SK-N-SH treated with all-trans-retinoic acid at 6 μM for 48 hours (cell line): ENCODE results near the gene RWDD1.

Experiments used
- ATAC-seq: fragments of 200-7000 bp; cut with Tn5 transposase; 3 replicates; pipeline ENCODE4 v1.9.1; 2020; ENCODE audit warnings: mild to moderate bottlenecking, moderate library complexity
- ARNTL ChIP-seq: fragments of 450-650 bp; formaldehyde crosslinking; IDR thresholded peaks from 2 replicates; pipeline ENCODE4 v1.5.0; 2020; ENCODE audit warnings: low read depth, mild to moderate bottlenecking, moderate library complexity, borderline replicate concordance
- BACH2 ChIP-seq: fragments of 250-450 bp; sonication (Bioruptor Pico); IDR thresholded peaks from 2 replicates; pipeline ENCODE4 v1.9.0; 2021; ENCODE audit warnings: mild to moderate bottlenecking, borderline replicate concordance
- CSDC2 ChIP-seq: fragments of 250-450 bp; sonication (Bioruptor Pico); IDR thresholded peaks from 2 replicates; pipeline ENCODE4 v1.5.0; 2020; ENCODE audit warnings: mild to moderate bottlenecking, moderate library complexity
- ESRRG ChIP-seq: fragments of 250-450 bp; sonication (Bioruptor Pico); IDR thresholded peaks from 2 replicates; pipeline ENCODE4 v1.6.1; 2021; ENCODE audit warnings: mild to moderate bottlenecking
- GLIS3 ChIP-seq: fragments of 250-450 bp; sonication (Bioruptor Pico); IDR thresholded peaks from 2 replicates; pipeline ENCODE4 v1.5.0; 2020; ENCODE audit warnings: mild to moderate bottlenecking, moderate library complexity
- ISL1 ChIP-seq: fragments of 250-450 bp; sonication (Bioruptor Pico); IDR thresholded peaks from 2 replicates; pipeline ENCODE4 v2.1.2; 2022; ENCODE audit warnings: mild to moderate bottlenecking, moderate library complexity
- OSR1 ChIP-seq: fragments of 250-450 bp; sonication (Bioruptor Pico); IDR thresholded peaks from 2 replicates; pipeline ENCODE4 v1.8.0; 2022; ENCODE audit warnings: moderate library complexity, mild to moderate bottlenecking, inconsistent platforms
- PPARA ChIP-seq: fragments of 250-450 bp; sonication (Bioruptor Pico); IDR thresholded peaks from 2 replicates; pipeline ENCODE4 v1.5.0; 2020; ENCODE audit warnings: mild to moderate bottlenecking, borderline replicate concordance
- RARB ChIP-seq: fragments of 250-450 bp; sonication (Bioruptor Pico); IDR thresholded peaks from 2 replicates; pipeline ENCODE4 v1.8.0; 2021; ENCODE audit warnings: mild to moderate bottlenecking, moderate library complexity
- SNAI2 ChIP-seq: fragments of 250-450 bp; sonication (Bioruptor Pico); IDR thresholded peaks from 2 replicates; pipeline ENCODE4 v1.5.0; 2020; ENCODE audit warnings: mild to moderate bottlenecking, moderate library complexity
- TCF4 ChIP-seq: fragments of 250-450 bp; sonication (Bioruptor Pico); IDR thresholded peaks from 2 replicates; pipeline ENCODE4 v1.8.0; 2021; ENCODE audit warnings: mild to moderate bottlenecking, moderate library complexity, borderline replicate concordance
- TOX ChIP-seq: fragments of 250-450 bp; sonication (Bioruptor Pico); IDR thresholded peaks from 2 replicates; pipeline ENCODE4 v1.8.0; 2021; ENCODE audit warnings: mild to moderate bottlenecking, moderate library complexity, borderline replicate concordance
- ZC3H10 ChIP-seq: fragments of 250-450 bp; sonication (Bioruptor Pico); IDR thresholded peaks from 2 replicates; pipeline ENCODE4 v1.5.1; 2021; ENCODE audit warnings: mild to moderate bottlenecking, moderate library complexity
- ZFP3 ChIP-seq: fragments of 250-450 bp; sonication (Bioruptor Pico); IDR thresholded peaks from 2 replicates; pipeline ENCODE4 v1.5.0; 2020; ENCODE audit warnings: mild to moderate bottlenecking, moderate library complexity
- ZFP30 ChIP-seq: fragments of 450-650 bp; formaldehyde crosslinking; IDR thresholded peaks from 2 replicates; pipeline ENCODE4 v1.5.0; 2022; ENCODE audit warnings: mild to moderate bottlenecking, moderate library complexity
- ZNF565 ChIP-seq: fragments of 450-650 bp; formaldehyde crosslinking; conservative IDR thresholded peaks from 2 replicates; pipeline ENCODE4 v1.5.0; 2020; ENCODE audit warnings: low read depth, mild to moderate bottlenecking, moderate library complexity
- ZNF70 ChIP-seq: fragments of 450-650 bp; formaldehyde crosslinking; IDR thresholded peaks from 2 replicates; pipeline ENCODE4 v1.5.0; 2020; ENCODE audit warnings: mild to moderate bottlenecking, moderate library complexity
- ZNF8 ChIP-seq: fragments of 450-650 bp; formaldehyde crosslinking; IDR thresholded peaks from 2 replicates; pipeline ENCODE4 v1.5.0; 2020; ENCODE audit warnings: mild to moderate bottlenecking, moderate library complexity
- TF ChIP-seq, protein P1 (sequence below): fragments of 250-450 bp; sonication (Bioruptor Pico); IDR thresholded peaks from 2 replicates; pipeline ENCODE4 v1.8.0; 2021; ENCODE audit warnings: low read depth, mild to moderate bottlenecking, moderate library complexity, borderline replicate concordance
- TF ChIP-seq, protein P2 (sequence below): fragments of 250-450 bp; sonication (Bioruptor Pico); IDR thresholded peaks from 2 replicates; pipeline ENCODE4 v1.5.1; 2021; ENCODE audit warnings: mild to moderate bottlenecking, moderate library complexity
- TF ChIP-seq, protein P3 (sequence below): fragments of 250-450 bp; sonication (Bioruptor Pico); IDR thresholded peaks from 2 replicates; pipeline ENCODE4 v1.5.0; 2020; ENCODE audit warnings: mild to moderate bottlenecking, moderate library complexity
- TF ChIP-seq, protein P4 (sequence below): fragments of 250-450 bp; sonication (Bioruptor Pico); IDR thresholded peaks from 2 replicates; pipeline ENCODE4 v1.5.1; 2020; ENCODE audit warnings: low read depth, mild to moderate bottlenecking, moderate library complexity
- TF ChIP-seq, protein P5 (sequence below): fragments of 250-450 bp; sonication (Bioruptor Pico); IDR thresholded peaks from 2 replicates; pipeline ENCODE4 v1.8.0; 2020; ENCODE audit warnings: mild to moderate bottlenecking, moderate library complexity, borderline replicate concordance

RWDD1 gene

DNA sequence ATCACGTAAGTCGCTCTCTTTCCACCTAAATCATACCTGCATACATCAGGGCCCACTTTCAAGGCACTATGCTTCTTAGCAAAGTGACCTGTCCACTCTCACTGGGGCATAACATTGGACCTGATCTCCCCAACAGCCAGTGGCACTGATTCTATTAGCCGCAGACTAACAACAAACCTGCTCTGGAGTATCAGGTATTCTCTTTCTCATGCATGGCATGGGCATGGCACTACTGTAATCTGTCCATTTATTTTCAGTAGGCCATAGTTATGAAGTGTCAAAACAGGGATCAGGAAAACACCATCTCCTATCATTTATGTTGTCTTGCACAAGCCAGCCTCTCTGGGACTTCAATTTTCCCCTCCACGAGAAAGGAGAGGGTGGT lies 9.3 kb upstream of the RWDD1 start:
- ATAC-seq: no peak
- TF ChIP-seq ZFP3 (CRISPR knock-in tag) (no peak), ZNF8 (CRISPR knock-in tag) (no peak), BACH2 (no peak), GLIS3 (CRISPR knock-in tag) (no peak)
- TF ChIP-seq, protein P1, sequence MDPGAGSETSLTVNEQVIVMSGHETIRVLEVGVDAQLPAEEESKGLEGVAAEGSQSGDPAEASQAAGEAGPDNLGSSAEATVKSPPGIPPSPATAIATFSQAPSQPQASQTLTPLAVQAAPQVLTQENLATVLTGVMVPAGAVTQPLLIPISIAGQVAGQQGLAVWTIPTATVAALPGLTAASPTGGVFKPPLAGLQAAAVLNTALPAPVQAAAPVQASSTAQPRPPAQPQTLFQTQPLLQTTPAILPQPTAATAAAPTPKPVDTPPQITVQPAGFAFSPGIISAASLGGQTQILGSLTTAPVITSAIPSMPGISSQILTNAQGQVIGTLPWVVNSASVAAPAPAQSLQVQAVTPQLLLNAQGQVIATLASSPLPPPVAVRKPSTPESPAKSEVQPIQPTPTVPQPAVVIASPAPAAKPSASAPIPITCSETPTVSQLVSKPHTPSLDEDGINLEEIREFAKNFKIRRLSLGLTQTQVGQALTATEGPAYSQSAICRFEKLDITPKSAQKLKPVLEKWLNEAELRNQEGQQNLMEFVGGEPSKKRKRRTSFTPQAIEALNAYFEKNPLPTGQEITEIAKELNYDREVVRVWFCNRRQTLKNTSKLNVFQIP (CRISPR knock-in tag): no peak
- TF ChIP-seq, protein P2, sequence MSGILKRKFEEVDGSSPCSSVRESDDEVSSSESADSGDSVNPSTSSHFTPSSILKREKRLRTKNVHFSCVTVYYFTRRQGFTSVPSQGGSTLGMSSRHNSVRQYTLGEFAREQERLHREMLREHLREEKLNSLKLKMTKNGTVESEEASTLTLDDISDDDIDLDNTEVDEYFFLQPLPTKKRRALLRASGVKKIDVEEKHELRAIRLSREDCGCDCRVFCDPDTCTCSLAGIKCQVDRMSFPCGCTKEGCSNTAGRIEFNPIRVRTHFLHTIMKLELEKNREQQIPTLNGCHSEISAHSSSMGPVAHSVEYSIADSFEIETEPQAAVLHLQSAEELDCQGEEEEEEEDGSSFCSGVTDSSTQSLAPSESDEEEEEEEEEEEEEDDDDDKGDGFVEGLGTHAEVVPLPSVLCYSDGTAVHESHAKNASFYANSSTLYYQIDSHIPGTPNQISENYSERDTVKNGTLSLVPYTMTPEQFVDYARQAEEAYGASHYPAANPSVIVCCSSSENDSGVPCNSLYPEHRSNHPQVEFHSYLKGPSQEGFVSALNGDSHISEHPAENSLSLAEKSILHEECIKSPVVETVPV: no peak

DNA sequence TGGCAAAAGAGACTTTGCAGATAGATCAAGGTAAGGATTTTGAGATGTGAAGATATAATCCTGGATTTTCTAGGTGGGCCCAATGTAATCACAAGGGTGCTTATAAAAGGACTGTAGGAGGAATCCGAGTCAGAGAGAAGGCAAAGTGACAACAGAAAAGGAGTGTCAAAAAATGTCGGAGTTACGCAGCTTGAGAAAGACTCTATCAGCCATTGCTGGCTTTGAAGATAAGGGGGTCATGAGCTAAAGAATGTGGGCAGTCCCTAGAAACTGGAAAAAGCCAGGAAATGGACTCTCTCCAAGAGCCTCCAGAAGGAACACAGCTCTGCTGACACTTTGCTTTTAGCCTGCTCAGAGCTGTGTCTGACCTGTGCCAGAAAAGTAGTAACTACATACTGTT lies 8.7 kb upstream of the RWDD1 start:
- ATAC-seq: no peak
- TF ChIP-seq TCF4 (CRISPR knock-in tag): no peak
- TF ChIP-seq, protein P3, sequence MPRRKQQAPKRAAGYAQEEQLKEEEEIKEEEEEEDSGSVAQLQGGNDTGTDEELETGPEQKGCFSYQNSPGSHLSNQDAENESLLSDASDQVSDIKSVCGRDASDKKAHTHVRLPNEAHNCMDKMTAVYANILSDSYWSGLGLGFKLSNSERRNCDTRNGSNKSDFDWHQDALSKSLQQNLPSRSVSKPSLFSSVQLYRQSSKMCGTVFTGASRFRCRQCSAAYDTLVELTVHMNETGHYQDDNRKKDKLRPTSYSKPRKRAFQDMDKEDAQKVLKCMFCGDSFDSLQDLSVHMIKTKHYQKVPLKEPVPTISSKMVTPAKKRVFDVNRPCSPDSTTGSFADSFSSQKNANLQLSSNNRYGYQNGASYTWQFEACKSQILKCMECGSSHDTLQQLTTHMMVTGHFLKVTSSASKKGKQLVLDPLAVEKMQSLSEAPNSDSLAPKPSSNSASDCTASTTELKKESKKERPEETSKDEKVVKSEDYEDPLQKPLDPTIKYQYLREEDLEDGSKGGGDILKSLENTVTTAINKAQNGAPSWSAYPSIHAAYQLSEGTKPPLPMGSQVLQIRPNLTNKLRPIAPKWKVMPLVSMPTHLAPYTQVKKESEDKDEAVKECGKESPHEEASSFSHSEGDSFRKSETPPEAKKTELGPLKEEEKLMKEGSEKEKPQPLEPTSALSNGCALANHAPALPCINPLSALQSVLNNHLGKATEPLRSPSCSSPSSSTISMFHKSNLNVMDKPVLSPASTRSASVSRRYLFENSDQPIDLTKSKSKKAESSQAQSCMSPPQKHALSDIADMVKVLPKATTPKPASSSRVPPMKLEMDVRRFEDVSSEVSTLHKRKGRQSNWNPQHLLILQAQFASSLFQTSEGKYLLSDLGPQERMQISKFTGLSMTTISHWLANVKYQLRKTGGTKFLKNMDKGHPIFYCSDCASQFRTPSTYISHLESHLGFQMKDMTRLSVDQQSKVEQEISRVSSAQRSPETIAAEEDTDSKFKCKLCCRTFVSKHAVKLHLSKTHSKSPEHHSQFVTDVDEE (CRISPR knock-in tag): no peak
- no peak for TF ChIP-seq RARB (CRISPR knock-in tag)
- no peak for TF ChIP-seq ZC3H10
- TF ChIP-seq, protein P2: no peak
- TF ChIP-seq OSR1: no peak
- TF ChIP-seq PPARA: no peak
- TF ChIP-seq GLIS3 (CRISPR knock-in tag): no peak
- no peak for TF ChIP-seq BACH2
- TF ChIP-seq TOX (CRISPR knock-in tag): no peak
- TF ChIP-seq, protein P4, sequence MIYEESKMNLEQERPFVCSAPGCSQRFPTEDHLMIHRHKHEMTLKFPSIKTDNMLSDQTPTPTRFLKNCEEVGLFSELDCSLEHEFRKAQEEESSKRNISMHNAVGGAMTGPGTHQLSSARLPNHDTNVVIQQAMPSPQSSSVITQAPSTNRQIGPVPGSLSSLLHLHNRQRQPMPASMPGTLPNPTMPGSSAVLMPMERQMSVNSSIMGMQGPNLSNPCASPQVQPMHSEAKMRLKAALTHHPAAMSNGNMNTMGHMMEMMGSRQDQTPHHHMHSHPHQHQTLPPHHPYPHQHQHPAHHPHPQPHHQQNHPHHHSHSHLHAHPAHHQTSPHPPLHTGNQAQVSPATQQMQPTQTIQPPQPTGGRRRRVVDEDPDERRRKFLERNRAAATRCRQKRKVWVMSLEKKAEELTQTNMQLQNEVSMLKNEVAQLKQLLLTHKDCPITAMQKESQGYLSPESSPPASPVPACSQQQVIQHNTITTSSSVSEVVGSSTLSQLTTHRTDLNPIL (CRISPR knock-in tag): no peak
- TF ChIP-seq ZFP30 (CRISPR knock-in tag): no peak
- TF ChIP-seq, protein P1 (CRISPR knock-in tag): no peak
- no peak for TF ChIP-seq ARNTL

DNA sequence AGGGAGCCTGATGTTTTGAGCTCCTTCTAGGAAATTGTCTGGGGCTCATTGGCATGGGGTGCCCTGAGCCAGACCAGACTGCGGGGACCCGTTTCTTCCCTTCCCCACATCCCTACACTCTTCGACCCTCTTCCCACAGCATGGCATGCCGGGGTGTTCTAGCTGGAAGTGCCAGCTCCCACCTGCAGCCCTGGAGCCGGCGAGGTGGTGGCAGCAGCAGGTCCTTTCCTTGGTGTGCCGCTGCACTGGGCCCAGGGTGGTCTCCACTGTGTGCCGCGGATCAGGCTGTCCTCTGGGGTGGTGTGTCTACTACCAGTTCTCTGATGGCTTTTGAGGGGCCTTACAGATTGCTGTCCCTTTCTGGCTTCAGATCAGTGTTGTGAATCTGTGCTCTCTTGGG lies 7.5 kb upstream of the RWDD1 start:
- no peak for ATAC-seq
- TF ChIP-seq ZNF565 (no peak), PPARA (no peak), TCF4 (CRISPR knock-in tag) (no peak), ARNTL (no peak), GLIS3 (CRISPR knock-in tag) (no peak), CSDC2 (CRISPR knock-in tag) (no peak), ESRRG (CRISPR knock-in tag) (no peak), SNAI2 (CRISPR knock-in tag) (no peak), ZNF70 (CRISPR knock-in tag) (no peak), ZFP30 (CRISPR knock-in tag) (no peak), TOX (CRISPR knock-in tag) (no peak), ISL1 (CRISPR knock-in tag) (no peak)
- TF ChIP-seq, protein P4 (CRISPR knock-in tag): no peak
- TF ChIP-seq, protein P5, sequence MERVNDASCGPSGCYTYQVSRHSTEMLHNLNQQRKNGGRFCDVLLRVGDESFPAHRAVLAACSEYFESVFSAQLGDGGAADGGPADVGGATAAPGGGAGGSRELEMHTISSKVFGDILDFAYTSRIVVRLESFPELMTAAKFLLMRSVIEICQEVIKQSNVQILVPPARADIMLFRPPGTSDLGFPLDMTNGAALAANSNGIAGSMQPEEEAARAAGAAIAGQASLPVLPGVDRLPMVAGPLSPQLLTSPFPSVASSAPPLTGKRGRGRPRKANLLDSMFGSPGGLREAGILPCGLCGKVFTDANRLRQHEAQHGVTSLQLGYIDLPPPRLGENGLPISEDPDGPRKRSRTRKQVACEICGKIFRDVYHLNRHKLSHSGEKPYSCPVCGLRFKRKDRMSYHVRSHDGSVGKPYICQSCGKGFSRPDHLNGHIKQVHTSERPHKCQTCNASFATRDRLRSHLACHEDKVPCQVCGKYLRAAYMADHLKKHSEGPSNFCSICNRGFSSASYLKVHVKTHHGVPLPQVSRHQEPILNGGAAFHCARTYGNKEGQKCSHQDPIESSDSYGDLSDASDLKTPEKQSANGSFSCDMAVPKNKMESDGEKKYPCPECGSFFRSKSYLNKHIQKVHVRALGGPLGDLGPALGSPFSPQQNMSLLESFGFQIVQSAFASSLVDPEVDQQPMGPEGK (CRISPR knock-in tag): no peak
- TF ChIP-seq, all 23 proteins: peak for 0
